ENCODE data around the gene ACAD11.

DNA sequence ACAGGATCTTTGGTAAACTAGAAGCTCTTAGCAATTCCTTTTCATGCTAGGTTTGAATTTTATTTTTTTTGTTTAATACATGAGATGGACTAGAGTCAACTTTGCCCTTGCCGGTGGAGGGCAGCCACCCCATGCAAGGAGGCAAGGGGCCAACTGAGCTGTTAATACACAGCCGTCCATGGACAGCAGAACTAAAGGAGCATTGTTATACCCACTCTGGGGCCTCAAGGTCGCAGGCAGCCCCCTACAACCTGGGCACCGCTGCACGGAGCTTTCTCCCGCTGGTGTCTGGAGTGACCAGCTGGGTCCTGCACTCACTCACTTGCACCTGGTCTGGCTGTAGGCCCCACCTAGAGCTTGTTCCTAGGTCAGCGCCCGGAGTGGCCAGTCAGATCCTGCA is 110.4 kb downstream of the ACAD11 start:
- TF ChIP-seq GATA3 (IDR thresholded peaks at IDR 0.05; ENCODE audit: low read depth, low read length) (no peak), GATA2 (IDR thresholded peaks at IDR 0.05; ENCODE audit: low read depth, low read length) (no peak)

All from SH-SY5Y (cell line).